Smooth muscle cell (in vitro differentiated cells): Measurements from ENCODE around the gene ITGB4. TPM values are rescaled to one million over a fixed set of nuclear protein-coding genes. Genes with fewer than 3 reads are reported as not detected.

Source experiments
- DNase-seq: peaks from one replicate; lab custom pipeline; 2025; ENCODE audit not compliant: unreplicated experiment; lab: John Stamatoyannopoulos, UW
- H2AFZ ChIP-seq: fragments of 200-600 bp; sonication (generic); 2 replicates; pipeline ENCODE4 v1.6.0; 2016; ENCODE audit warnings: antibody characterized with exemption, low read depth, mild to moderate bottlenecking
- H3F3A ChIP-seq: fragments of 200-600 bp; sonication (generic); 2 replicates; pipeline ENCODE4 v1.6.0; 2017; ENCODE audit warnings: antibody characterized with exemption, low read depth
- H3K27ac ChIP-seq: fragments of 200-600 bp; sonication (generic); 2 replicates; pipeline ENCODE4 v1.5.1; 2016; ENCODE audit warnings: low read depth, mild to moderate bottlenecking
- H3K27me3 ChIP-seq: fragments of 200-600 bp; sonication (generic); 2 replicates; pipeline ENCODE4 v1.6.1; 2016; ENCODE audit warnings: low read depth, mild to moderate bottlenecking
- H3K36me3 ChIP-seq: fragments of 200-600 bp; sonication (generic); 2 replicates; pipeline ENCODE4 v1.5.1; 2016; ENCODE audit warnings: low read depth
- H3K4me1 ChIP-seq: fragments of 200-600 bp; sonication (generic); 2 replicates; pipeline ENCODE4 v1.5.1; 2016; ENCODE audit warnings: low read depth
- H3K4me2 ChIP-seq: fragments of 200-600 bp; sonication (generic); 2 replicates; pipeline ENCODE4 v1.6.0; 2016; ENCODE audit warnings: mild to moderate bottlenecking
- H3K4me3 ChIP-seq: fragments of 200-600 bp; sonication (generic); 2 replicates; pipeline ENCODE4 v1.5.1; 2016; ENCODE audit warnings: mild to moderate bottlenecking
- H3K79me2 ChIP-seq: fragments of 200-600 bp; sonication (generic); 2 replicates; pipeline ENCODE4 v1.6.0; 2016; ENCODE audit warnings: low read depth, mild to moderate bottlenecking
- H3K9ac ChIP-seq: fragments of 200-600 bp; sonication (generic); 2 replicates; pipeline ENCODE4 v1.6.0; 2016; ENCODE audit warnings: low read depth
- H3K9me3 ChIP-seq: fragments of 200-600 bp; sonication (generic); replicated peaks from 2 replicates; pipeline ENCODE4 v1.5.1; 2016; ENCODE audit warnings: low read depth
- H4K20me1 ChIP-seq: fragments of 200-600 bp; sonication (generic); 2 replicates; pipeline ENCODE4 v1.6.0; 2016; ENCODE audit warnings: low read depth
- WGBS: methylation state at CpG from one replicate; pipeline ENCODE4 v1.1.7; 2016; ENCODE audit warnings: low lambda C conversion rate; 5-methylcytosine and 5-hydroxymethylcytosine counted together
- polyA plus RNA-seq: library from polyadenylated mRNA; unstranded; fragments of >200 nt; fragmentation: Nextera tagmentation; extraction: Ambion mirVana; gene quantifications from 2 replicates; pipeline ENCODE4 v1.2.1, GENCODE V29; 2016
- total RNA-seq: library from RNA; depleted of rRNA; stranded (reverse); fragments of >200 nt; gene quantifications from 2 replicates; pipeline ENCODE4 v1.2.3, GENCODE V29; 2014
- TF ChIP-seq, protein P1 (sequence below): fragments of 200-600 bp; sonication (generic); IDR thresholded peaks from 2 replicates; pipeline ENCODE4 v1.5.1; 2017; ENCODE audit warnings: borderline replicate concordance, mild to moderate bottlenecking, antibody characterized with exemption; ENCODE audit not compliant: insufficient read depth, poor library complexity, severe bottlenecking

The ITGB4 gene
- total and polyA plus RNA-seq, 2 experiments from 2014 or later, result 47.2 to 83.8 TPM

DNA sequence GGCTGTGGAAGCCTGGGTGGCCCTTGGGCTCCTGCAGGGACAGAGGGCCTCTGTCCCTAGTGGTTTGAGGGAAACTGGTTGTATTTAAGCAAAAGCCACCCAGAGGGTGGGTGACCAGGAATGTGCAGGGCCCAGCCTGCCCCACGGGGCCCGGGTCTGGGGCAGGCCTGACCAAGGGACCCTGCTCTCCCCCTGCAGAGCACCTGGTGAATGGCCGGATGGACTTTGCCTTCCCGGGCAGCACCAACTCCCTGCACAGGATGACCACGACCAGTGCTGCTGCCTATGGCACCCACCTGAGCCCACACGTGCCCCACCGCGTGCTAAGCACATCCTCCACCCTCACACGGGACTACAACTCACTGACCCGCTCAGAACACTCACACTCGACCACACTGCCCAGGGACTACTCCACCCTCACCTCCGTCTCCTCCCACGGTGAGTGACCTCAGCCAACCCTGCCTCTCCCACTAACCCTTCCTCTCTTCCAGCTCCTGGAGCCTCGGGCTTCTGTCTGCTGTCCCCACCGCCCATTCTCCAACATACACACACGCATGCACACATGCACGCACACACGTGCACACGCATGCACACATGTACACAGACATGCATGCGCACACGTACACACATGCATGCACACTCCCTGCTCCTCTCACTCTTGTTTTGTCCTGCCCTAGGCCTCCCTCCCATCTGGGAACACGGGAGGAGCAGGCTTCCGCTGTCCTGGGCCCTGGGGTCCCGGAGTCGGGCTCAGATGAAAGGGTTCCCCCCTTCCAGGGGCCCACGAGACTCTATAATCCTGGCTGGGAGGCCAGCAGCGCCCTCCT lies 33.3 kb downstream of the ITGB4 start:
- Histone ChIP-seq H3K36me3 (no peaks in the 10 kb centered on the region), H3K9ac (no peak overlapping the region), H3K27me3 (no peaks in the 10 kb centered on the region), H3F3A (no peaks in the 10 kb centered on the region), H2AFZ (no peak overlapping the region), H3K4me3 (no peak overlapping the region), H3K9me3 (no peaks in the 10 kb centered on the region), H3K79me2 (no peaks in the 10 kb centered on the region), H4K20me1 (peaks cover 5% of the 10 kb centered on the region), H3K27ac (no peak overlapping the region), H3K4me1 (peaks cover 5% of the 10 kb centered on the region), H3K4me2 (no peak overlapping the region)
- DNase-seq, result no peak
- 86% methylated on average over 25 of the region's 27 CpGs for WGBS
- TF ChIP-seq, protein P1, sequence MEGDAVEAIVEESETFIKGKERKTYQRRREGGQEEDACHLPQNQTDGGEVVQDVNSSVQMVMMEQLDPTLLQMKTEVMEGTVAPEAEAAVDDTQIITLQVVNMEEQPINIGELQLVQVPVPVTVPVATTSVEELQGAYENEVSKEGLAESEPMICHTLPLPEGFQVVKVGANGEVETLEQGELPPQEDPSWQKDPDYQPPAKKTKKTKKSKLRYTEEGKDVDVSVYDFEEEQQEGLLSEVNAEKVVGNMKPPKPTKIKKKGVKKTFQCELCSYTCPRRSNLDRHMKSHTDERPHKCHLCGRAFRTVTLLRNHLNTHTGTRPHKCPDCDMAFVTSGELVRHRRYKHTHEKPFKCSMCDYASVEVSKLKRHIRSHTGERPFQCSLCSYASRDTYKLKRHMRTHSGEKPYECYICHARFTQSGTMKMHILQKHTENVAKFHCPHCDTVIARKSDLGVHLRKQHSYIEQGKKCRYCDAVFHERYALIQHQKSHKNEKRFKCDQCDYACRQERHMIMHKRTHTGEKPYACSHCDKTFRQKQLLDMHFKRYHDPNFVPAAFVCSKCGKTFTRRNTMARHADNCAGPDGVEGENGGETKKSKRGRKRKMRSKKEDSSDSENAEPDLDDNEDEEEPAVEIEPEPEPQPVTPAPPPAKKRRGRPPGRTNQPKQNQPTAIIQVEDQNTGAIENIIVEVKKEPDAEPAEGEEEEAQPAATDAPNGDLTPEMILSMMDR, result no peak

DNA sequence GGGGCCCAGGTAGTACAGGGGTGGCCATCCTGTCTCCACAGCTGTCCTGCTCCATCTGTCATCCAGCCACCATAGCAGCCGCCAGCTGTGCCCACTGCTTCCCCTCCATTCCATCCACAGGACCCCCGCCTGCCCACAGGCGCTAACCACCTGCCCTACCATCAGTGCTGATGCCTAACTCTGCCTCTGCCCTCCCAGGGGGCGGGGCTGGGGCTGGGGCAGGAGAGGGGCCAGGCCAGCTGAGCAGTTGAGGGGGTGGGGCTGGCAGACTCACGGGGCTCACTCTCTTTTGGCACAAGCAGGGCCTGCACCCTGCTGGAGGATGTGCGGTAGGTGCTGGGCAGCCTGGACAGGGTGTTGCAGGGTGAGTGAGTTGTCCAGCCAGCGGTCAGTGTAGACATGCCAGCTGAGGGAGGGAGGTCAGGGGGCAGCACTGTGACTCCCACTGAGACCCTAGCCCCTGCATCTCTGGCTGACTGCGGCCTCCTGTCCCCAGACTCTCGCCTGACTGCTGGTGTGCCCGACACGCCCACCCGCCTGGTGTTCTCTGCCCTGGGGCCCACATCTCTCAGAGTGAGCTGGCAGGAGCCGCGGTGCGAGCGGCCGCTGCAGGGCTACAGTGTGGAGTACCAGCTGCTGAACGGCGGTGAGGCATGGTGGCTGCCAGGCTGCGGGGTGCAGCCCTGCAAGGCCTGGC lies 34.1 kb downstream of the ITGB4 start:
- no peaks in the 10 kb centered on the region for H3K36me3 ChIP-seq
- no peaks in the 10 kb centered on the region for H3F3A ChIP-seq
- no peak overlapping the region for H2AFZ ChIP-seq
- H4K20me1 ChIP-seq, result peaks cover 5% of the 10 kb centered on the region
- no peak for DNase-seq
- TF ChIP-seq, protein P1, result no peak
- no peaks in the 10 kb centered on the region for H3K79me2 ChIP-seq
- WGBS, result 90% methylated on average over 17 of the region's 20 CpGs
- no peaks in the 10 kb centered on the region for H3K9me3 ChIP-seq
- no peak overlapping the region for H3K4me2 ChIP-seq
- H3K9ac ChIP-seq, result no peak overlapping the region
- no peak overlapping the region for H3K27ac ChIP-seq
- H3K4me1 ChIP-seq, result peaks cover 5% of the 10 kb centered on the region
- H3K4me3 ChIP-seq, result no peak overlapping the region
- H3K27me3 ChIP-seq, result no peaks in the 10 kb centered on the region

DNA sequence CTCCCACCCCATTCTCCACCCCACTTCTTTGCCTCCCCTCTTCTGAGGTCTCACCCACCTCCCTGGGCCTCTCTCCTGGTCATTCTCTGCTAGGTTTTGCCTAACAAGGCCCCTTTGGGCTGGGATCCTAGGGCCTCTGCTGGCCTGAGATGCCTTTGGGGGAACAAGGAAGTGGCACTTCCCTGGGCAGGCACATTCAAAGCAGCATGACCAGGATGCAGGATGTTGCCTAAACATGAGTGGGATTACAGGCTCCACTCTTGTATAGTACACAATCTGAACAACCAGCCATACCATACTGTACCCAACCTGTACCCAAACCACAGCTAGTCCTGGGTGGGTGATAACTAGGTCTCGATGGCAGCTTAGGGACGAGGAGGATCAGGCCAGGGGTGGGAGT lies 34.7 kb downstream of the ITGB4 start:
- Histone ChIP-seq H3K36me3 (no peaks in the 10 kb centered on the region), H3K27ac (no peak overlapping the region), H3K4me3 (no peak overlapping the region), H3K27me3 (no peaks in the 10 kb centered on the region), H3K4me1 (peaks cover 5% of the 10 kb centered on the region), H3K4me2 (no peak overlapping the region), H4K20me1 (peaks cover 5% of the 10 kb centered on the region), H3K9ac (no peak overlapping the region), H3K9me3 (no peaks in the 10 kb centered on the region), H3F3A (no peaks in the 10 kb centered on the region), H3K79me2 (no peaks in the 10 kb centered on the region), H2AFZ (no peak overlapping the region)
- 86% methylated on average over 2 of the region's 2 CpGs for WGBS
- TF ChIP-seq, protein P1, result no peak
- DNase-seq, result no peak
